HG03354 (cell line): ENCODE results near the gene MCEMP1.

Experiments used
- ATAC-seq: cut with Tn5 transposase; IDR thresholded peaks from one replicate; pipeline ENCODE4 v1.9.1; 2021; ENCODE audit warnings: mild to moderate bottlenecking; ENCODE audit not compliant: unreplicated experiment, poor library complexity, severe bottlenecking

Gene MCEMP1

DNA sequence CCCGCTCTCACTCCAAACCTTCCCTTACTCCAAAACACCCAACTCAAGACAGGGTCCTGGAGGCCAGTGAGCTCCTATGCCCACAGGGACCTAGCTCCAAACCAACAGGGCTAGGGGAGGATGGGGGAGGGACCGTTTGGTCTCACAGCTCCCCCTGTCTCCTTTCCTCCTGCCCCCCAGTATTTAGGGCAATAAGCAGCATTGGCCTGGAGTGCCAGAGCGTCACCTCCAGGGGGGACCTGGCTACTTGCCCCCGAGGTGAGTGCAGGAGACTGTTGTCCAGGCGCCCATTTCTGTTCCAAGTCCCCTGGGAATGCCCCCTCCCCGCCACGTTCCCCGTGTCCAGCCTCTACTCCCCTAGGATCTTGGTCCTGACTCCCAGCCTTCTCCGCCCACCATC lies 7.2 kb upstream of the MCEMP1 start:
- no peak for ATAC-seq

DNA sequence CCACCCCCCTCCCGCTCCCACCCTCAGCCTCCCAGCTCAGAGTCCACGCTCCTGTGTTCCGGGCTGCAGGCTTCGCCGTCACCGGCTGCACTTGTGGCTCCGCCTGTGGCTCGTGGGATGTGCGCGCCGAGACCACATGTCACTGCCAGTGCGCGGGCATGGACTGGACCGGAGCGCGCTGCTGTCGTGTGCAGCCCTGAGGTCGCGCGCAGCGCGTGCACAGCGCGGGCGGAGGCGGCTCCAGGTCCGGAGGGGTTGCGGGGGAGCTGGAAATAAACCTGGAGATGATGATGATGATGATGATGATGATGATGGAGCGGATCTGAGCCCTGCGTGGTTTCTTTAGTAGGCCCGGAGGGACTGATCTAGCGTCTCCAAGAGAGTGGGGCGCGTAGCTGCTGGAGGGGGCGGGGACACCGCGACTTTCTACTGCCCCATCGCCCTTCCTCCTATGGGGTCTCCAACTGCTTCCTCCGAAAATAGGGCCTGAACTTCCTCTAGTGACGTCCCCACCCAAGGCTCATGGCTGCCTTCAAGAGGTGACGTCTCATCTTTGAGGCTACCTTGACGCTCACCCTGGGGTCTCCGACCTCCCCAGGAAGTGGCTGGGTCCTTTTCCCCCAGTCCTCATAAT lies 6.6 kb upstream of the MCEMP1 start:
- no peak for ATAC-seq

DNA sequence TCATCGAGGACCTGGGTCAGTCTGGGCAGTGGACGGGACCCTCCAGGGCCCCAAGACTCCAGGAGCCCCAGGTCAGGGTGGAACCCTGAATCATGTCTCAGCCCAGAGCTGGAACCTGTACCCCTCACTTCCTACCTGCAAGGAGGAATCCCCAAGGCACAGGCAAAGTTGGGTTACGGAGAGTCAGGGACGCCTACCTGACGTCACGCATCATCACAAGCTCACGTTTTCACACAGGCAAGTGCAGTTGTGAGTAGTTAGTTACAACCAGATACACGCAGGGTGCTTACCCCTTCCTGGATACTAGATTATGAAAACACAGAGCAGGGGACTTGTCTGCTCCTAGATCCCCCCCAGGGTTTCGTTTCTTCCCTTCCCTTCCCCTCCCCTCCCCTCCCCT lies 6.1 kb upstream of the MCEMP1 start:
- ATAC-seq: no peak

DNA sequence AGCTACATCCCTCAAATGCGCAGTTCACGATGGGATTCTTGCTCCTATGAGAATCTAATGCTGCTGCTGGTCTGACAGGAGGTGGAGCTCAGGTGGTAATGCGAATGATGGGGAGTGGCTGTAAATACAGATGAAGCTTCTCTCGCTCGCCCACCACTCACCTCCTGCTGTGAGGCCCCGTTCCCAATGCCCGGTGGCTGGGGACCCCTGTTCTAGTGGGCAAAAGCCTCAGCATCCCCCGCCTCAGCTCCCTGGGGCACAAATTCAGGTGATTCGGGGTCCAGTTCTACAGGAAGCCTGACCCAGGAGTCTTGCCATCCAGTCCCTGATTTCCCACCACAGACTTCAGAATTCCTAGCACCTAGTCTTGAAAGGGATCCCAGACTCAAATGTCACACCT lies 4.4 kb upstream of the MCEMP1 start:
- no peak for ATAC-seq

DNA sequence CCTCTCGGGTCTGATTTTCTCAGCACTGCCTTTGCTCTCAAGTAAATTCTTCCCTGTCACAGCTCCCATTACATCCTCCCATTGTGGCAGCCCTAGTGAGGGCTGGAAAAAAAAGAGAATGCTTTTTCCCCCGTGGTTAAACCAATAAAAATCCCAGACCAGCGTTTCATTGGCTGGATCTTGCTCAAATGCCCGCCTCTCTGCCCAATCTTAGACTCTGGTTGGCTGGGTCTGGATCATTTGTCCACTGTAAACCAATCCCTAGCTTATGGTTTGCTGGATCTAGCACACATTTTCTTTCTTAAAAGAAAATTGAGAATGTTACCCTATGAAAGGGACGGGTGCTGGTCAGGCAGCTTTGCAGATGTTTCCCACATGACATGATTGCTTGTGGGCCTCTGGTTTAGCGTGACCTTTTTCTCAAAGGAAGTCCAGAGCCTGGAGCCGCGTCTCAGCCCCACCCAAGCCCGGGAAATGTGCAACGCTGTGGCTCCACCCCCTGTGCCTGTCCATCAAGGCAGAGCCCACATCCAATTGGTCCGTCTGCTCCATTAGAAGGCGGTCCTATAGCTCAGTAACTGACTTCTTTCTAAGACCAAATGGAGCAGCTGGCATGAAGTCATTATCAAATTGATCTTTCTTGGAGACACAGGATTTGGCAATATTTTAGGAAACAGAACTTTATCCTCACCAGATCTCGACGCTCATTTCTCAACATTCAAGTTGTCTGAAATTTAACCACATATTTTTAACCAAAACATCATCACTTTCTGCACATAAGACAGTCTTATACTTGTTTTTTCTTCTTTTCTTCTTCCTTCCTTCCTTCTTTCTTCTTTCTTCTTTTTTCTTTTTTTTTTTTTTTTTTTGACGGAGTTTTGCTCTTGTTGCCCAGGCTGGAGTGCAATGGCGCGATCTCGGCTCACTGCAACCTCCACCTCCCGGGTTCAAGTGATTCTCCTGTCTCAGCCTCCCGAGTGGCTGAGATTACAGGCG lies 2.6 kb upstream of the MCEMP1 start:
- ATAC-seq: no peak

DNA sequence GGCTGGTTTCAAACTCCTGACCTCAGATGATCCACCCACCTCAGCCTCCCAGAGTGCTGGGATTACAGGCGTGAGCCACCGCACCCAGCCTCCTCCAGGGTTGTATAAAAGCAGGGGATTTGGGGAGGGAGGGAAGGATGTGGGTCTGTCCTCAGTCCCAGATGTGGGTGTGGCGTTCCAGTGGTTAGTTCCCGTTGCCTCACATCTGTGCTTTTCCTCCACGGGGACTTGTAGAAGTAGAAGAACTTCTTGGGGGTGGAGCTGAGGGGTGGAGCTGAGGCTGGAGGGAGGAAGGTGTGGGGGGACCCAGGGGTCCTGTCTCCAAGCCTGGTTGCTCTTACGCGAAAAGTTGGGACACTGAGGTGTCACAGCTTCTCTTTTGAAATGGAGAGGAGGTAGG lies 514 bp upstream of the MCEMP1 start:
- no peak for ATAC-seq

DNA sequence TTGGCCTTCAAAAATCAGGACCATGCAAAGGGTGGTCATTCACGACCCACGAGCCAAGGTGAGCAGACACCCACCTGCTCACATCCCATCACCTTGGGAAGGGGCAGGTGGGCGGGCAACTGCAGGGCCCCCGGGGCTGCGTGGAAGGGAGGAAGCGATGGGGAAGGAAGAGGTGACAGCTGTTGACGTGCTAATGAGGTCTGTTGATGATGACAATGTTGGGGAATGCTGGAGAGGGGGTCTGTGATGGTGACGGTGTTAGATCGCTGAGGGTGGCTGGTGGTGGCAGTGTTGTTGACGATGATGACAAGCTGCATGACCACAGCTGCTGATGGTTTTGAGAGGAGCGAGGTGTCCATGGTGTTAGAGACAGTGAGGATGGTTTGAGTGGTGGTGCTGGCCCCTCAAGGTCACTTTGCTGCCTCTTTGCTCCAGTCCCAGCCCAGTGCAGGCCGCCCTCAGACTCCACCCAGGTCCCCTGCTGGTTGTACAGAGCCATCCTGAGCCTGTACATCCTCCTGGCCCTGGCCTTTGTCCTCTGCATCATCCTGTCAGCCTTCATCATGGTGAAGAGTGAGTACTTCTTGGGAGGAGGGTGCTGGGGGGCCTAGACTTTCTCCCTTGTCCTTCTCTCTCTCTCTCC lies 900 bp downstream of the MCEMP1 start:
- ATAC-seq: no peak

DNA sequence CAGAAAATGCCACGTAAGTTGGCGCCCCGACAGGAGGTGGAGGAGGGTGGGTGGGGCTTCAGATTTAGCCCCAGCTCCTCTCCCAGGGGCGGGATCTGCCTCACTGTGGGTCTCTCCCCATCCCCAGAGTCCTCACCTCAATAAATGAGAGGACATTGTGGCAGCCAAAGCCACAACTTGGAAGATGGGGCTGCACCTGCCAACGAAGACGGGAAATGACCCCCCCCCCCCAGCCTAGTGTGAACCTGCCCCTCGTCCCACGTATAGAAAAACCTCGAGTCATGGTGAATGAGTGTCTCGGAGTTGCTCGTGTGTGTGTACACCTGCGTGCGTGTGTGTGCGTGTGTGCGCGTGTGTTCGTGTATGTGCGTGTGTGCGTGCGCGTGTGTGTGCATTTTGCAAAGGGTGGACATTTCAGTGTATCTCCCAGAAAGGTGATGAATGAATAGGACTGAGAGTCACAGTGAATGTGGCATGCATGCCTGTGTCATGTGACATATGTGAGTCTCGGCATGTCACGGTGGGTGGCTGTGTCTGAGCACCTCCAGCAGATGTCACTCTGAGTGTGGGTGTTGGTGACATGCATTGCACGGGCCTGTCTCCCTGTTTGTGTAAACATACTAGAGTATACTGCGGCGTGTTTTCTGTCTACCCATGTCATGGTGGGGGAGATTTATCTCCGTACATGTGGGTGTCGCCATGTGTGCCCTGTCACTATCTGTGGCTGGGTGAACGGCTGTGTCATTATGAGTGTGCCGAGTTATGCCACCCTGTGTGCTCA lies 2.3 kb downstream of the MCEMP1 start:
- ATAC-seq: peak; percentile 33

DNA sequence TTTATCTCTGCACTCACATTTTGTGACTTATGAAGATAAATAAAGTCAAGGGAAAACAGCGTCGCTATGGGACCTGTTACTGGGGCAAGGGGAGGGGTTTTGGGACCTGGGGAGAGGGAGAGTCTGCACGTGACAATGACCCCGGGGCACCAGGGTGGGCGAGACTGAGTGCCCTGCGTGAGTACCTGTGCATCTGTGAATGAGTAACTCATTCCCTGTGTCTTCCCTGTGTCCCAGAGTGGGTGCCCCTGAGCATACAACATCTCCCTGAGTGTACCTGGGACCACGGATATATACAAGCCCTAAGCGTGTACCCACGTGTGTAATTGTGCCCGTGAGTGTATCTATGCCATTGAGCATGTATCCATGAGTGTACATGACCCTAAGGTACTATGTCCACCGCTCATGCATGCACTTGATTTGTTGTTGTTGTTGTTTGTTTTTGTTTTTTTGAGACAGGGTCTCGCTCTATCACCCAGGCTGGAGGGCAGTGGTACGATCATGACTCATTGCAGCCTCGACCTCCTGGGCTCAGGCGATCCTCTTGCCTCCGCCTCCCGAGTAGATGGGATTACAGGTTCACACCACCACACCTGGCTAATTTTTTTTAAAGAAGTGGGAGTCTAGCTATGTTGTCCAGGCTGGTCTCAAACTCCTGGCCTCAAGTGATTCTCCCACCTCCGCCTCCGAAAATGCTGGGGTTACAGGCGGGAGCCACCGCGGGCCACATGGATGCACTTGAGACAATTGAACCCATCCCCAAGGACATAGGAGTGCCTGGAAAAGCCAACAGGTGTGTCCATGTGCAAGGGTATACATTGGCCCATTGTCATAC lies 3.1 kb downstream of the MCEMP1 start:
- ATAC-seq: no peak

DNA sequence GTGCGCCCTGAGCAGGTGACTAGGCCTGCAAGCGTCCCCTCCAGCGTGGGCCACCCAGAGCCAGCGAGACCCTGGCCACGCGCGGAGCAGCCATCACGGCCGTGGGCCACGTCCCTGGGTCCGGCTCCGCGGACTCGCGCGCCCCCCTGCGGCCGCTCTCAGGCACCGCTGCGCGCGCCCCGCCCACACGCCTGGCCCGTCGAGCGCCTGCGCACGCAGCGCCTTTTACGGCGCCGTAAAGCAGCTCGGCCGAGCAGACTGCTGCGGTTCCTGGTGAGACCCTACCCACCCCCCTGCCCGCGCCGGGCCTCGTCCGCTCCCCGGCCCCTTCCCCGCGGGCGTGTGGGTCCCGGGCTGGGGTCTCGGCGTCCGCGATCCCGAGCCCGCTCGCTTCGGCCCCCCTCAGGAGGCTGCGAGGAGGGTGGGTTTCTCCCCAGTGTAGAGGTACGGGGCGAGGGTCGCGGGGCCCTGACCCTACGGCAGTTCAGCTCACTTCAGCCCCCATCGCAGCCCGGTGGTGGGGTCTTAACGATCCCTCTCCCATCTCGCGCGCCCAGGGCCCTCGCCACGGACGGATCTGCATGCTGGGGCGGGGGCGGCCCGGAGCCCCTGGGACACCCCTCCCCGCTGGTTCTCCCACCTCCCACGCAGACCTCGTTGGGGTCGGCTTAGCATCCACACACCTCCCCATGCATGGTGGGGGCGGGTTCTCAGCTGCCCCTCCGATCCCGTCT lies 3.9 kb downstream of the MCEMP1 start, which contains the start of gene TRAPPC5:
TSS of gene TRAPPC5 (plus strand) at position 228 of the 734 bp plus-strand sequence. CDS start 1,421 bp downstream, outside the sequence.
- ATAC-seq: peak; percentile 63

DNA sequence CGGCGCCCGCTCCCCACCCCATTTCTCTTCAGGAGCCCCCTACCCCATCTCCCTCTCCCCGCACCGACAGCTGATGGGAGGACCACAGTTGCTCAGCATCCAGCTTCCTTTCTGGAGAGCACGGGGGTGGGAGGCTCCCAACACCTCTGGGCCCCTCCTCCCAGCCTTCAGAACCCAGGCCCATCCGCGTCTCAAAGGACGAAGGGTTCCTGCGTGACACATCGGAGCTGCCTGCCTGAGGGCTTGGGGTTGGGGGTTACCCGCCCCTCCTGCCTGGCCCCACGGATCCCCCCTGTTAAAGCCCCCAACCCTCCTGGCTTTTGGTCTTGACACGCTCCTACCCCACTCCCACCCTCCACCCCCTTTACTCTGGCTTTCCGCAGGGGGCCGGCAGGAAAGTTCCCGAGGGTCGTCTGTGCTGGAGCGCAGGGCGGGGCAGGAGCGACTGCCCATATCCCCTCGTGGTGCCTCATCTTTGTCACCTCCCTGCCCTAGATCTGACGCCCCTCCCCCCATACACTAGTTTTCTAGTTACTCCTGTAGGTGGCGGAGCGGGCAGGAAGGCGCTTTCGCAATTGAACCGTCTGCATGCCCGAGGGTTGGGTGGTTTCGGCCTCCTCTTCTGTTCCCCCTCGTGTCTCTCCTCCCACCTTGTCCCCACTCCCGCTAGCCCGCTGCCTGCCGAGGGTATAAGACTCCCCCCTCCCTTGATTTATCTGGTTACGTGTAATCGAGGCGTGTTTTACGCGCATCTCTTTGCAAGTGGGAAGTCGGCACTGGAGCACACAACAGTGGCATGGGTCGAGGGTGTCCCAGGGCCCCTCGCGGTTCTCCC lies 4.7 kb downstream of the MCEMP1 start:
- ATAC-seq: peak; percentile 22

DNA sequence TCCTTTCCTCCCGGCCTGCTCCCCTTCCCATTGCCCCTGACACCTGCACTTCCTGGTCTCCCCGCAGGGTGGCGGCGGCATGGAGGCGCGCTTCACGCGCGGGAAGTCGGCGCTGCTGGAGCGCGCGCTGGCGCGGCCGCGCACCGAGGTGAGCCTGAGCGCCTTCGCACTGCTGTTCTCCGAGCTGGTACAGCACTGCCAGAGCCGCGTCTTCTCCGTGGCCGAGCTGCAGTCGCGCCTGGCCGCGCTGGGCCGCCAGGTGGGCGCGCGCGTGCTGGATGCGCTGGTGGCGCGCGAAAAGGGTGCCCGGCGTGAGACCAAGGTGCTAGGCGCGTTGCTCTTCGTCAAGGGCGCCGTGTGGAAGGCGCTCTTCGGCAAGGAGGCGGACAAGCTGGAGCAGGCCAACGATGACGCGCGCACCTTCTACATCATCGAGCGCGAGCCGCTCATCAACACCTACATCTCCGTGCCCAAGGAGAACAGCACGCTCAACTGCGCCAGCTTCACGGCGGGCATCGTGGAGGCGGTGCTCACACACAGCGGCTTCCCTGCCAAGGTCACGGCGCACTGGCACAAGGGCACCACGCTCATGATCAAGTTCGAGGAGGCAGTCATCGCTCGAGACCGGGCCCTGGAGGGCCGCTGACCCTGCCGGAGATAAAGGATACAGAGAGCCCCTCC lies 5.4 kb downstream of the MCEMP1 start:
- no peak for ATAC-seq

DNA sequence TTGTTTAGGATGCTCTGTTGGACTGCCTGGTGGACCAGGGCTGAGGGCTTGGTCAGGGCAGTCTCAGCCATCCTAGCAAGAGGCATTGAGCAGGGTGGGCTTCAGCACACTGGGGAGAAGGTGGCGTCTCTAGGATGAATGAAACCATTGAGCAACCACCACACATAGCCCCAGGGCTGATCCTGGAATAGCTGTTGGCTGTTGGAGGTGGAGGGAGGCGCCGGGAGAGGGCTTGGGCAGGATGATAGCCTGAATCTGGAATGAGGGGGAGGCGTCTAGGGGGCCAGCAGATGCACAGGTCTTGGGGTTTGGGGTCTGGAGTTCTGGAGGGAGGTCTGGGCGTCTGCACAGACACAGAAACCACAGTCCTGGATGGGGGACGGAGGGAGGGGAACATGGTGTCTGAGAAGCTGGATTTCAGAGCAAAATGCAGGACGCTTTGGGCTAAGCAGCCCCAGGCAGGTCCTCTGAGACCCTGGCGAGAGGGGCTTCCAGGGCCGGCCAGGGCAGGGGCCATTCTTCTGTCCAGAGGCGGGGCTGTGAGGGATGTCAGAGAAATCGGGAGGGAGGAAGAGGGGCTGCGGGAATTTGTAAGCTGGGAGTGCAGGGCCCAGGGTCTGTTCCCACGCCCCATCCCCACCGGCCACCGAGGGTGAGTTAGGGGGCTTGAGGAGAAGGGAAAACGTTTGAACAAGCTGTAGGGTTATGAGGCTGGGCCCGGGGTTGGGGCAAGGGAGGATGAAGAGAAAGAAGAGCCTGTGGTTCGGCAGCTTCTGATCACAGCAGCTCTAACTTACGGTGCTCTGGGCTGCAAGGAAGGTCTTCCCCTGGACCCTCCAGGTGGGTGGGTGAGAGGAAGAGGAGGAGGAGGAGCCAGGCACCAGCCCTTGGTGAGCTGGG lies 8.9 kb downstream of the MCEMP1 start:
- ATAC-seq: no peak

DNA sequence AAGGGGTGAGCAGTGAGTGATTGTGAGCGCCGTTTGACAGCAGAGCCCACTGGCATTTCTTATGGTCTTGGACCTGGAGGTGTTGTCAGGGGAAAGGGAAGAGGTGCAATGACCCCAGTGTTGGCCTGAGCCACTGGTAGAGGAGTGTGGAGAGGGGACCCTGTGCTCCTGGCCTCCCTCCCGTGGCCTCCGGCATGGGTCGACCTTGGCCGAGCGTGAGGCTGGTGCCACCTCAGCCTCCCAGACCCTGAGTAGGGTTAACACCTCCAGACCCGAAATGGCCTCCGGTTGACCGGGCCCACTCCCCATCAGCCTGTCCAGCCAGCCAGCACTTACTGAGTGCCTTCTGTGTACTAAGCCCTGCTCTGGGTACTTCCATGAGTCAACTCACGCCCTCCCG lies 10.3 kb downstream of the MCEMP1 start:
- ATAC-seq: no peak

DNA sequence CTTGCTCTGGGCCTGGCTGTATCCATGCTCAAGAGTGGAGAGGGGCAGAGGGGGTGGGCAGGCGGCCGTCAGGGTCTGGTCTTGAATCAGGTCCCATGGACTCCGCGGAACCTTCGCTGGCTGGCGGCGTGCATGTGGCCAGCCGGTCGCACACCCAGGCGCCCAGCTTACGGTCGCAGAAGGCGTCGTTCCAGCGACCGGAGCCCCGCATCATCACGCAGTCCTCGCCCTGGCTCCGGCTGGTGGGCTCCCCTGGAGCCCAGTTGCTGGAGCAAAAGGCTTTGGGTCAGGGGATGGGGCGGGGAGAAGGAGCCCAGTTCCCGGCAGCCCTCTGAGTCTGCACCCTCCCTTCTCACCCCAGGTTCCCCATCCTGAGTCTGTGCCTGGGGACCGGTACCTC lies 12.3 kb downstream of the MCEMP1 start:
- no peak for ATAC-seq

DNA sequence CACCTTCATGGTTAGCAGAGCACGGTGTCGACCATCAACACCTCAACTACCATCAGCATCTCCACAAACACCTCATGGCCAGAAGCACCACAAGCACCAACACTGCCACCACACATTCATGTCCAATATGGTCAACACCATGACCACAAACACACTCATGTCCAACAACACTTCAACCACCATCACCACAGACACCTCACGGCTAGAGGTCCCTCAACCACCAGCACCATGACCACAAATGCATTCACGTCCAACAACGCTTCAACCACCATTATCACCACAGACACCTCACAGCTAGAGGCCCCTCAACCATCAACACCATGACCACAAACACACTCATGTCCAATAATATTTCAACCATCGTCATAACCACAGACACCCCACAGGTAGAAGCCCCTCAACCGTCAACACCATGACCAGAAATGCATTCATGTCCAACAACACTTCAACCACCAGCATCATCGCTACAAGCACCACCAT lies 13.9 kb downstream of the MCEMP1 start:
- ATAC-seq: no peak
